Stimulated activated naive B cell treated with anti-CD40 and anti-IgM and Interleukin-4, amounts not matched to agents 10 μg/mL and 1 μg/mL and 100 μg/mL, for 72 hours (primary cell): ENCODE measurements around the gene NAT10.
"Not testable (repeated sequence)": the region's sequence is repeated elsewhere in the genome, so short reads cannot be mapped to it uniquely, and the experiment has no call there.

ENCODE experiments used
- ATAC-seq, 2 donors: fragments of 150-1000 bp; cut with Tn5 transposase; replicated peaks; 2 replicates each; pipeline ENCODE4 v1.10.0; 2021; ENCODE audit warnings: moderate library complexity in 1 of 2
- DNase-seq: peaks from one replicate; pipeline ENCODE4 v3.0.0; 2021
- H3K27ac Mint-ChIP-seq: one replicate; pipeline ENCODE4 v1.8.0; 2022; ENCODE audit warnings: mild to moderate bottlenecking, mixed read lengths
- H3K27me3 Mint-ChIP-seq, 2 donors: one replicate each; pipeline ENCODE4 v1.8.0; 2022; ENCODE audit warnings: mixed read lengths in 2 of 2
- H3K36me3 Mint-ChIP-seq, 2 donors: one replicate each; pipeline ENCODE4 v1.8.0; 2022; ENCODE audit warnings: mixed read lengths in 2 of 2, mild to moderate bottlenecking in 1 of 2
- H3K4me1 Mint-ChIP-seq, 2 donors: one replicate each; pipeline ENCODE4 v1.8.0; 2022; ENCODE audit warnings: mixed read lengths in 2 of 2, mild to moderate bottlenecking in 1 of 2
- H3K4me3 Mint-ChIP-seq, 2 donors: one replicate each; pipeline ENCODE4 v1.8.0; 2022; ENCODE audit warnings: mild to moderate bottlenecking in 2 of 2, mixed read lengths in 2 of 2, moderate library complexity in 1 of 2
- H3K9me3 Mint-ChIP-seq, 2 donors: one replicate each; pipeline ENCODE4 v1.8.0; 2022; ENCODE audit warnings: mixed read lengths in 2 of 2, mild to moderate bottlenecking in 1 of 2

Gene NAT10

GRCh38 chr11:34080609-34081008, 24.8 kb upstream of the NAT10 start:
- Mint-ChIP-seq H3K36me3 (peaks cover 29 to 41% of the 10 kb centered on the region in 2 donors), H3K9me3 (no peaks in the 10 kb centered on the region), H3K4me1 (peaks cover 2 to 4% of the 10 kb centered on the region in 2 donors), H3K4me3 (no peak overlapping the region), H3K27ac (no peak overlapping the region), H3K27me3 (no peaks in the 10 kb centered on the region)
- DNase-seq (no peak), ATAC-seq (no peak)

GRCh38 chr11:34084637-34085036, 20.8 kb upstream of the NAT10 start:
- peaks cover 4 to 9% of the 10 kb centered on the region in 2 donors for H3K4me1 Mint-ChIP-seq
- no peak for DNase-seq

GRCh38 chr11:34086554-34087283, 18.7 kb upstream of the NAT10 start:
- H3K9me3 Mint-ChIP-seq = no peaks in the 10 kb centered on the region
- no peak overlapping the region for H3K4me3 Mint-ChIP-seq
- peaks cover 4 to 9% of the 10 kb centered on the region in 2 donors for H3K4me1 Mint-ChIP-seq
- DNase-seq (no peak), ATAC-seq (peak in 1 of 2 donors; percentile 41)
- no peaks in the 10 kb centered on the region for H3K27me3 Mint-ChIP-seq
- H3K27ac Mint-ChIP-seq = no peak overlapping the region
- peaks cover 28 to 44% of the 10 kb centered on the region in 2 donors for H3K36me3 Mint-ChIP-seq

More at GRCh38 chr11:34084637-34085036, 20.8 kb upstream of the NAT10 start:
- Mint-ChIP-seq H3K27me3 (no peaks in the 10 kb centered on the region), H3K36me3 (peaks cover 28 to 44% of the 10 kb centered on the region in 2 donors), H3K9me3 (no peaks in the 10 kb centered on the region), H3K27ac (peak overlapping the region; percentile 15), H3K4me3 (no peak overlapping the region)
- ATAC-seq = no peak

- H3K27me3 Mint-ChIP-seq = no peaks in the 10 kb centered on the region
- no peak overlapping the region for H3K27ac Mint-ChIP-seq
- H3K4me3 Mint-ChIP-seq = no peak overlapping the region
- peaks cover 22 to 39% of the 10 kb centered on the region in 2 donors for H3K36me3 Mint-ChIP-seq
- H3K9me3 Mint-ChIP-seq = no peaks in the 10 kb centered on the region
- H3K4me1 Mint-ChIP-seq = peaks cover 0 to 2% of the 10 kb centered on the region in 2 donors
- ATAC-seq (no peak), DNase-seq (no peak)
These were observed 13.6 kb upstream of the NAT10 start for GRCh38 chr11:34091825-34092224.

- ATAC-seq, H3K4me3 Mint-ChIP-seq, H3K9me3 Mint-ChIP-seq, H3K27me3 Mint-ChIP-seq, DNase-seq, H3K4me1 Mint-ChIP-seq: not testable (repeated sequence)
- Mint-ChIP-seq H3K27ac (peak overlapping the region; percentile 84), H3K36me3 (peaks cover 22 to 41% of the 10 kb centered on the region in 2 donors)
These were observed 10.5 kb upstream of the NAT10 start for GRCh38 chr11:34094900-34095299.

GRCh38 chr11:34098813-34099212, 6.6 kb upstream of the NAT10 start:
- Mint-ChIP-seq H3K36me3 (peaks cover 15 to 30% of the 10 kb centered on the region in 2 donors), H3K27ac (no peak overlapping the region), H3K9me3 (no peaks in the 10 kb centered on the region), H3K27me3 (no peaks in the 10 kb centered on the region), H3K4me3 (no peak overlapping the region), H3K4me1 (peaks cover 2 to 7% of the 10 kb centered on the region in 2 donors)
- no peak for DNase-seq
- no peak for ATAC-seq

- no peak for DNase-seq
- peaks cover 15 to 31% of the 10 kb centered on the region in 2 donors for H3K36me3 Mint-ChIP-seq
- H3K4me1 Mint-ChIP-seq = peaks cover 32 to 47% of the 10 kb centered on the region in 2 donors
- no peak for ATAC-seq
- H3K4me3 Mint-ChIP-seq = peak overlapping the region; percentile 94 to 95
- H3K27me3 Mint-ChIP-seq = no peaks in the 10 kb centered on the region
- peak overlapping the region; percentile 99 for H3K27ac Mint-ChIP-seq
- no peaks in the 10 kb centered on the region for H3K9me3 Mint-ChIP-seq
These were observed 750 bp upstream of the NAT10 start for GRCh38 chr11:34104680-34105078.

- peaks cover 35 to 47% of the 10 kb centered on the region in 2 donors for H3K4me1 Mint-ChIP-seq
- DNase-seq = no peak
- H3K9me3 Mint-ChIP-seq = no peaks in the 10 kb centered on the region
- peaks cover 19 to 37% of the 10 kb centered on the region in 2 donors for H3K36me3 Mint-ChIP-seq
- H3K27me3 Mint-ChIP-seq = no peaks in the 10 kb centered on the region
- no peak for ATAC-seq
- peak overlapping the region; percentile 94 to 95 for H3K4me3 Mint-ChIP-seq
- H3K27ac Mint-ChIP-seq = peak overlapping the region; percentile 99
These were observed 602 bp downstream of the NAT10 start for GRCh38 chr11:34105957-34106504.

- ATAC-seq = no peak
- H3K27me3 Mint-ChIP-seq = no peaks in the 10 kb centered on the region
- DNase-seq = no peak
- H3K27ac Mint-ChIP-seq = no peak overlapping the region
- no peak overlapping the region for H3K4me3 Mint-ChIP-seq
- H3K4me1 Mint-ChIP-seq = peaks cover 17 to 24% of the 10 kb centered on the region in 2 donors
- peaks cover 43 to 47% of the 10 kb centered on the region in 2 donors for H3K36me3 Mint-ChIP-seq
- H3K9me3 Mint-ChIP-seq = no peaks in the 10 kb centered on the region
These were observed 6.4 kb downstream of the NAT10 start for GRCh38 chr11:34111722-34112270.

- DNase-seq = no peak
- Mint-ChIP-seq H3K36me3 (peaks cover 56 to 63% of the 10 kb centered on the region in 2 donors), H3K27me3 (no peaks in the 10 kb centered on the region), H3K4me1 (peaks cover 5 to 9% of the 10 kb centered on the region in 2 donors), H3K9me3 (no peaks in the 10 kb centered on the region), H3K27ac (no peak overlapping the region), H3K4me3 (no peak overlapping the region)
- ATAC-seq = no peak
These were observed 8.6 kb downstream of the NAT10 start for GRCh38 chr11:34114014-34114413.

- no peaks in the 10 kb centered on the region for H3K27me3 Mint-ChIP-seq
These were observed 9.0 kb downstream of the NAT10 start for GRCh38 chr11:34114471-34114870.

GRCh38 chr11:34120651-34121050, 15.2 kb downstream of the NAT10 start:
- no peak for ATAC-seq
- Mint-ChIP-seq H3K36me3 (peaks cover 59 to 68% of the 10 kb centered on the region in 2 donors), H3K27ac (no peak overlapping the region), H3K9me3 (no peaks in the 10 kb centered on the region), H3K4me1 (peaks cover 0 to 3% of the 10 kb centered on the region in 2 donors), H3K27me3 (no peaks in the 10 kb centered on the region), H3K4me3 (no peak overlapping the region)
- DNase-seq = no peak

More at GRCh38 chr11:34114471-34114870, 9.0 kb downstream of the NAT10 start:
- Mint-ChIP-seq H3K27ac (peak overlapping the region; percentile 75), H3K36me3 (peaks cover 55 to 62% of the 10 kb centered on the region in 2 donors), H3K4me3 (no peak overlapping the region), H3K9me3 (no peaks in the 10 kb centered on the region), H3K4me1 (peaks cover under 1 to 6% of the 10 kb centered on the region in 2 donors)
- DNase-seq = no peak
- ATAC-seq = no peak

- DNase-seq (no peak), ATAC-seq (no peak)
- Mint-ChIP-seq H3K27ac (peak overlapping the region; percentile 20), H3K4me1 (peaks cover 0 to 2% of the 10 kb centered on the region in 2 donors), H3K27me3 (no peaks in the 10 kb centered on the region), H3K9me3 (no peaks in the 10 kb centered on the region), H3K36me3 (peaks cover 46 to 64% of the 10 kb centered on the region in 2 donors), H3K4me3 (no peak overlapping the region)
These were observed 19.6 kb downstream of the NAT10 start for GRCh38 chr11:34124885-34125668.
